C4-2B (cell line): Measurements from ENCODE around the gene CNN1.

Experiments
- CTCF ChIP-seq: fragments of 450-650 bp; conservative IDR thresholded peaks from 2 replicates; pipeline ENCODE4 v1.5.1; 2017; ENCODE audit warnings: mild to moderate bottlenecking
- ZFX ChIP-seq: fragments of 450-650 bp; IDR thresholded peaks from 2 replicates; pipeline ENCODE4 v1.6.1; 2017

DNA sequence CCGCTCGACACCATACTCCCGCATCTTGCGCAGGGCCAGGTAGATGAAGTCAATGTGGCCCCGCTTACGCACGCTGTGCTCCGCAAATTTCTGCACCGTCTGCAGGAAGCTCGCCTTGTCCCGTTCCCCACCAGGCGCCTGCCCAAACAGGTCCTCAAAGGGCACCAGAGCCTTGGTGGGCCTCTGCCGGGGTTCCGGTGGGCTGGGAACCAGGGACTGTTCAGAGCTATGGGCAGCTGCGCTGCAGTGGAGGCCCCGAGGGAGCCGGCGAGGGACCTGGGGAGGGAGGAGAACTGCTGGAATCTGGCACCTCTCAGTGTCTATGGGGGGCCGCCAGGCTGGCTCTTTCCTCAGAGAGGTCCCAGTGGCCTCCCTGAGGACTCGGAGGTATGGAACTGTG is 24.7 kb upstream of the CNN1 start:
- TF ChIP-seq CTCF (no peak), ZFX (no peak)
